ENCODE results near the gene RGPD3.
"Not testable (repeated sequence)": the region's sequence is repeated elsewhere in the genome, so short reads cannot be mapped to it uniquely, and the experiment has no call there.

- TF ChIP-seq, protein P1, sequence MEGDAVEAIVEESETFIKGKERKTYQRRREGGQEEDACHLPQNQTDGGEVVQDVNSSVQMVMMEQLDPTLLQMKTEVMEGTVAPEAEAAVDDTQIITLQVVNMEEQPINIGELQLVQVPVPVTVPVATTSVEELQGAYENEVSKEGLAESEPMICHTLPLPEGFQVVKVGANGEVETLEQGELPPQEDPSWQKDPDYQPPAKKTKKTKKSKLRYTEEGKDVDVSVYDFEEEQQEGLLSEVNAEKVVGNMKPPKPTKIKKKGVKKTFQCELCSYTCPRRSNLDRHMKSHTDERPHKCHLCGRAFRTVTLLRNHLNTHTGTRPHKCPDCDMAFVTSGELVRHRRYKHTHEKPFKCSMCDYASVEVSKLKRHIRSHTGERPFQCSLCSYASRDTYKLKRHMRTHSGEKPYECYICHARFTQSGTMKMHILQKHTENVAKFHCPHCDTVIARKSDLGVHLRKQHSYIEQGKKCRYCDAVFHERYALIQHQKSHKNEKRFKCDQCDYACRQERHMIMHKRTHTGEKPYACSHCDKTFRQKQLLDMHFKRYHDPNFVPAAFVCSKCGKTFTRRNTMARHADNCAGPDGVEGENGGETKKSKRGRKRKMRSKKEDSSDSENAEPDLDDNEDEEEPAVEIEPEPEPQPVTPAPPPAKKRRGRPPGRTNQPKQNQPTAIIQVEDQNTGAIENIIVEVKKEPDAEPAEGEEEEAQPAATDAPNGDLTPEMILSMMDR (IDR thresholded peaks at IDR 0.05; ENCODE audit: low read depth, low read length, missing input control), result not testable (repeated sequence)
- TF ChIP-seq, protein P2, sequence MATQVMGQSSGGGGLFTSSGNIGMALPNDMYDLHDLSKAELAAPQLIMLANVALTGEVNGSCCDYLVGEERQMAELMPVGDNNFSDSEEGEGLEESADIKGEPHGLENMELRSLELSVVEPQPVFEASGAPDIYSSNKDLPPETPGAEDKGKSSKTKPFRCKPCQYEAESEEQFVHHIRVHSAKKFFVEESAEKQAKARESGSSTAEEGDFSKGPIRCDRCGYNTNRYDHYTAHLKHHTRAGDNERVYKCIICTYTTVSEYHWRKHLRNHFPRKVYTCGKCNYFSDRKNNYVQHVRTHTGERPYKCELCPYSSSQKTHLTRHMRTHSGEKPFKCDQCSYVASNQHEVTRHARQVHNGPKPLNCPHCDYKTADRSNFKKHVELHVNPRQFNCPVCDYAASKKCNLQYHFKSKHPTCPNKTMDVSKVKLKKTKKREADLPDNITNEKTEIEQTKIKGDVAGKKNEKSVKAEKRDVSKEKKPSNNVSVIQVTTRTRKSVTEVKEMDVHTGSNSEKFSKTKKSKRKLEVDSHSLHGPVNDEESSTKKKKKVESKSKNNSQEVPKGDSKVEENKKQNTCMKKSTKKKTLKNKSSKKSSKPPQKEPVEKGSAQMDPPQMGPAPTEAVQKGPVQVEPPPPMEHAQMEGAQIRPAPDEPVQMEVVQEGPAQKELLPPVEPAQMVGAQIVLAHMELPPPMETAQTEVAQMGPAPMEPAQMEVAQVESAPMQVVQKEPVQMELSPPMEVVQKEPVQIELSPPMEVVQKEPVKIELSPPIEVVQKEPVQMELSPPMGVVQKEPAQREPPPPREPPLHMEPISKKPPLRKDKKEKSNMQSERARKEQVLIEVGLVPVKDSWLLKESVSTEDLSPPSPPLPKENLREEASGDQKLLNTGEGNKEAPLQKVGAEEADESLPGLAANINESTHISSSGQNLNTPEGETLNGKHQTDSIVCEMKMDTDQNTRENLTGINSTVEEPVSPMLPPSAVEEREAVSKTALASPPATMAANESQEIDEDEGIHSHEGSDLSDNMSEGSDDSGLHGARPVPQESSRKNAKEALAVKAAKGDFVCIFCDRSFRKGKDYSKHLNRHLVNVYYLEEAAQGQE (IDR thresholded peaks at IDR 0.05), result not testable (repeated sequence)
- not testable (repeated sequence) for TF ChIP-seq ATF3 (IDR thresholded peaks at IDR 0.05); RAD21 (IDR thresholded peaks at IDR 0.05); TAF1 (conservative IDR thresholded peaks at IDR 0.05); GABPA (IDR thresholded peaks at IDR 0.05 in 1 of 2, conservative IDR thresholded peaks at IDR 0.05 in 1 of 2); SP1 (IDR thresholded peaks at IDR 0.05); MAX (IDR thresholded peaks at IDR 0.05); YY1 (IDR thresholded peaks at IDR 0.05); HNF4G (IDR thresholded peaks at IDR 0.05); RXRA (IDR thresholded peaks at IDR 0.05); JUND (IDR thresholded peaks at IDR 0.05); FOXA1 (IDR thresholded peaks at IDR 0.05)
- TF ChIP-seq, protein P3, sequence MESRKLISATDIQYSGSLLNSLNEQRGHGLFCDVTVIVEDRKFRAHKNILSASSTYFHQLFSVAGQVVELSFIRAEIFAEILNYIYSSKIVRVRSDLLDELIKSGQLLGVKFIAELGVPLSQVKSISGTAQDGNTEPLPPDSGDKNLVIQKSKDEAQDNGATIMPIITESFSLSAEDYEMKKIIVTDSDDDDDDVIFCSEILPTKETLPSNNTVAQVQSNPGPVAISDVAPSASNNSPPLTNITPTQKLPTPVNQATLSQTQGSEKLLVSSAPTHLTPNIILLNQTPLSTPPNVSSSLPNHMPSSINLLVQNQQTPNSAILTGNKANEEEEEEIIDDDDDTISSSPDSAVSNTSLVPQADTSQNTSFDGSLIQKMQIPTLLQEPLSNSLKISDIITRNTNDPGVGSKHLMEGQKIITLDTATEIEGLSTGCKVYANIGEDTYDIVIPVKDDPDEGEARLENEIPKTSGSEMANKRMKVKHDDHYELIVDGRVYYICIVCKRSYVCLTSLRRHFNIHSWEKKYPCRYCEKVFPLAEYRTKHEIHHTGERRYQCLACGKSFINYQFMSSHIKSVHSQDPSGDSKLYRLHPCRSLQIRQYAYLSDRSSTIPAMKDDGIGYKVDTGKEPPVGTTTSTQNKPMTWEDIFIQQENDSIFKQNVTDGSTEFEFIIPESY (IDR thresholded peaks at IDR 0.05), result not testable (repeated sequence)
Measured at GRCh38 chr2:106492399-106492798, 24.2 kb upstream of the RGPD3 start.

All from liver (tissue), 3 donors.